Measurements from ENCODE around the gene ASTN2.
"Not testable (repeated sequence)": the region's sequence is repeated elsewhere in the genome, so short reads cannot be mapped to it uniquely, and the experiment has no call there.

GRCh38 chr9:116838468-116838867 is 576.4 kb downstream of the ASTN2 start:
- not testable (repeated sequence) for TF ChIP-seq EZH2 (IDR thresholded peaks at IDR 0.05; ENCODE audit: borderline replicate concordance, low read depth, low read length, severe bottlenecking); CTCF (IDR thresholded peaks at IDR 0.05; ENCODE audit: borderline replicate concordance, extremely low read depth, low read length, poor library complexity, severe bottlenecking)

All from DND-41 (cell line).